ENCODE data around the gene HACD1.

GRCh38 chr10:17640331-17640816 is 23.2 kb upstream of the HACD1 start:
- TF ChIP-seq CTCF (IDR thresholded peaks at IDR 0.05; ENCODE audit: poor library complexity), result no peak
- TF ChIP-seq EZH2 (IDR thresholded peaks at IDR 0.05; ENCODE audit: borderline replicate concordance), result no peak
